Lower leg skin (tissue), 3 donors: ENCODE data around the gene ZNF407.

Experiments used
- CTCF ChIP-seq, 3 donors: fragments of 450-650 bp; IDR thresholded peaks; one replicate each; pipeline ENCODE4 v1.5.1; 2016; ENCODE audit warnings: antibody characterized with exemption in 3 of 3, mild to moderate bottlenecking in 3 of 3, moderate library complexity in 2 of 3
- POLR2A ChIP-seq, 2 donors: fragments of 450-650 bp; IDR thresholded peaks; one replicate each; pipeline ENCODE4 v1.6.1; 2016 to 2017; ENCODE audit warnings: antibody characterized with exemption in 2 of 2, mild to moderate bottlenecking in 1 of 2, moderate library complexity in 1 of 2

- TF ChIP-seq POLR2A (IDR thresholded peaks at IDR 0.05) (no peak), CTCF (IDR thresholded peaks at IDR 0.05) (no peak)
Measured at GRCh38 chr18:74914052-74914591, 316.5 kb downstream of the ZNF407 start.
